ENCODE measurements around the gene IGSF6.
"Not testable (repeated sequence)": the region's sequence is repeated elsewhere in the genome, so short reads cannot be mapped to it uniquely, and the experiment has no call there.

Gene IGSF6, protein sequence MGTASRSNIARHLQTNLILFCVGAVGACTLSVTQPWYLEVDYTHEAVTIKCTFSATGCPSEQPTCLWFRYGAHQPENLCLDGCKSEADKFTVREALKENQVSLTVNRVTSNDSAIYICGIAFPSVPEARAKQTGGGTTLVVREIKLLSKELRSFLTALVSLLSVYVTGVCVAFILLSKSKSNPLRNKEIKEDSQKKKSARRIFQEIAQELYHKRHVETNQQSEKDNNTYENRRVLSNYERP

DNA sequence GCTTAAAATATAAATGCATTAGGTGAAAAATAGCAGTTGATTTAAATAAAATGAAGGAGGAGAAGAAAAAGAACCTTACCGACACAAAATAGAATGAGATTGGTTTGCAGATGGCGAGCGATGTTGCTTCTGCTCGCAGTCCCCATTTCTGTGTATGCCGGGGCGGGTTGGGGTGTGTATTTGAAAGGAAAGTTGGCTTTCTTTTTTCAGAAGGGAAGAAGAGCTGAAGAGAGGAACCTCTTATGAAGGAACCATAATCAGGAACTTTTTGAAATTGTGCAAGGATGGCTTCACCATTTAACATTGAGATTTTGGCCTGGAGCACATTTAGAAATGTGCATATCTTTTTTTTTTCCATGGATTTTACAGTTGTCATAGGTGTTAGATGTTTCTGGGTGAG lies at the start of gene IGSF6:
TSS of gene IGSF6 (minus strand) at position 156 of the 400 bp plus-strand sequence. CDS start at position 146, 10 bp downstream.
- TF ChIP-seq, protein P1, sequence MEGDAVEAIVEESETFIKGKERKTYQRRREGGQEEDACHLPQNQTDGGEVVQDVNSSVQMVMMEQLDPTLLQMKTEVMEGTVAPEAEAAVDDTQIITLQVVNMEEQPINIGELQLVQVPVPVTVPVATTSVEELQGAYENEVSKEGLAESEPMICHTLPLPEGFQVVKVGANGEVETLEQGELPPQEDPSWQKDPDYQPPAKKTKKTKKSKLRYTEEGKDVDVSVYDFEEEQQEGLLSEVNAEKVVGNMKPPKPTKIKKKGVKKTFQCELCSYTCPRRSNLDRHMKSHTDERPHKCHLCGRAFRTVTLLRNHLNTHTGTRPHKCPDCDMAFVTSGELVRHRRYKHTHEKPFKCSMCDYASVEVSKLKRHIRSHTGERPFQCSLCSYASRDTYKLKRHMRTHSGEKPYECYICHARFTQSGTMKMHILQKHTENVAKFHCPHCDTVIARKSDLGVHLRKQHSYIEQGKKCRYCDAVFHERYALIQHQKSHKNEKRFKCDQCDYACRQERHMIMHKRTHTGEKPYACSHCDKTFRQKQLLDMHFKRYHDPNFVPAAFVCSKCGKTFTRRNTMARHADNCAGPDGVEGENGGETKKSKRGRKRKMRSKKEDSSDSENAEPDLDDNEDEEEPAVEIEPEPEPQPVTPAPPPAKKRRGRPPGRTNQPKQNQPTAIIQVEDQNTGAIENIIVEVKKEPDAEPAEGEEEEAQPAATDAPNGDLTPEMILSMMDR (IDR thresholded peaks at IDR 0.05; ENCODE audit: borderline replicate concordance, insufficient read depth, low read depth, low read length): no peak
- H3K4me3 ChIP-seq (ENCODE audit: low read depth, low read length): no peak within 1 kb of the TSS

DNA sequence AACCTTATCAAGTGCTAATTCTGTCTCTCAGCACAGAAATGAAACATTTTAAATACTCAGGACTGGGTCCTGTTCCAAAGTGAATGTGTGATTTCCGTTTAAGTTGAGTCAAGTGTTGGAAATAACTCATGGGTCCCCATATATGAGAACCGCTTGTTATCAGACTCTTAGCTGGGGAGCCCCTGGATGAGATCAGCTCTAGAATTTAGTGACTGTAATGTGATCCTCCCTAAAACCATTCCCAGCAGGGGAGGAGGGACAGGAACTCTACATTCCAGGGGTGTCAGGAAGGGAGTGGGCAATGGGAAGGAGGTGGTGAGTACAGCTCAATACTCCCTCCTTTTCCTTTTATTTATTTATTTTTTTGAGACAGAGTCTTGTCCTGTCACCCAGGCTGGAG lies 48.9 kb upstream of the IGSF6 start:
- H3K4me3 ChIP-seq (ENCODE audit: low read depth, low read length): no peak overlapping the region
- TF ChIP-seq, protein P1 (IDR thresholded peaks at IDR 0.05; ENCODE audit: borderline replicate concordance, insufficient read depth, low read depth, low read length): no peak

DNA sequence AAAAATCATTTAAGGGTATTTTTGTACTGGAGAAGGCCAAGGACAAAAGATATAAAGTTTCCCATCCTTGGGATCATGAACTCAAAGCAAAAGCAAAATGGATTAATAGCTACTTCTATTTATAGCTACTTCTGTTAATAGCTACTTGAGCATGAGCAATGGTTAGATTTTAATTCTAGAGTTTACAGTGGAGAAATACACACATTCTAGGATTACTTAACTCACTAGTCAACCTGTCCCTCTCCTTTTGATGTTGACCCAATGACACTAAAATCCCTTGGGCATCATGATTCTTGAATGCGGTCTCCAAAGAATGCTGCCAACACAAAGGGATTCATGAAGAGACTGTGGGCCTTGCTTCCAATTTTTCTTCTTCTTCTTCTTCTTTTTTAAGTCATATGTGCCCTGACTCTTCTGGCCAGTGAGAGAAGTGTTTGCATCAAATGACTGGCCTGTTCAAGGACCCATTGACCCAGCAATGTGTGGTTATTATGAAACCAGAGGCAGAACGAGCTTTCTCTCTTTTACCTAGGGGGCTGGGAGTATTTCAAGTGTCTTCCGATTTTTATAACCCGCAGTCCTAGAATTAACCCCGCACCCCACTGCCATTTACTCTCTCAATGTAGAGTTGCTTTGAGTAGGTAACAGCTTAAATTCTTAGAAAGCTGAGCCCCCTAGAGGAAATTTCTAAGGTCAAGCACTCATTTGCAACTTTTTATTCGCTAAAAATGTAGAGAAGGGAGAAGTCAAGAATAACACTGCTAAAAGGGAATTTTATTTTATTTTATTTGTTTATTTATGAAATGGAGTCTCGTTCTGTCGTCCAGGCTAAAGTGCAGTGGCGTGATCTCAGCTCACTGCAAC lies 46.0 kb upstream of the IGSF6 start:
- H3K4me3 ChIP-seq (ENCODE audit: low read depth, low read length): no peak overlapping the region
- TF ChIP-seq, protein P1 (IDR thresholded peaks at IDR 0.05; ENCODE audit: borderline replicate concordance, insufficient read depth, low read depth, low read length): no peak

DNA sequence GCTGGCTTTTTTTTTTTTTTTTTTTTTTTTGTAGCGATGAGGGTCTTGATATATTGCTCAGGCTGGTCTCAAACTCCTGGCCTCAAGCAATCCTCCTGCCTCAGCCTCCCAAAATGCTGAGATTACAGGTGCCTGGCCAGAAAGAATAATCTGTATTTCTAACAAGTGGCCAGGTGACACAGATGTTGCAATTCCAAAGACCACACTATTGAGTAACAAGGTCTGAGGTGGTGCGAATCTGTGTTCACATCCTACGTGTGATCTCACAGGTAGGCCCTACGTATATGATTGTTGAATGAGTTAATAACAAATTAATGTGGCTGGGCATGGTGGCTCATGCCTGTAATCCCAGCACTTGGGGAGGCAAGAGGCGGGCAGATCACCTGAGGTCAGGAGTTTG lies 44.6 kb upstream of the IGSF6 start:
- TF ChIP-seq, protein P1 (IDR thresholded peaks at IDR 0.05; ENCODE audit: borderline replicate concordance, insufficient read depth, low read depth, low read length): no peak

DNA sequence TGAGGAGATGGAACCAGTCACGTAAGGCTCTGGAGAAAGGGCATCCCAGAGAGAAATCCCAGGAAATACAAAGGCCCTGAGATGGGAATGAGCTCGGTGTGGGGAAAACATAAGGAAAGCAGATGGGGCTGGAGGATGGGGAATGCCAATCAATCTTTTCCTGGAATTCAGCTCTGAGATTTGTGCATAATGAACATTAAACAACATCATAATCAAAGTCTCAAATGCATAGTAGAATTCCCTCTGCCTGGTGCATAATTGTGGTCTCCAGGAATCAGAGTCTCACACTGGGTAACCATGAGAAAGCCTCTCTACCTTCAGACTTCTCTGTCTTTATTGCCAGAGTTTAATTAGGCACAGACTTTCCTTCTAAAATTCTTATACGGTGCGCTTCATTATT lies 42.2 kb upstream of the IGSF6 start:
- TF ChIP-seq, protein P1 (IDR thresholded peaks at IDR 0.05; ENCODE audit: borderline replicate concordance, insufficient read depth, low read depth, low read length): no peak
- H3K4me3 ChIP-seq (ENCODE audit: low read depth, low read length): no peak overlapping the region

More for the DNA sequence above, 44.6 kb upstream of the IGSF6 start:
- H3K4me3 ChIP-seq (ENCODE audit: low read depth, low read length): no peak overlapping the region

DNA sequence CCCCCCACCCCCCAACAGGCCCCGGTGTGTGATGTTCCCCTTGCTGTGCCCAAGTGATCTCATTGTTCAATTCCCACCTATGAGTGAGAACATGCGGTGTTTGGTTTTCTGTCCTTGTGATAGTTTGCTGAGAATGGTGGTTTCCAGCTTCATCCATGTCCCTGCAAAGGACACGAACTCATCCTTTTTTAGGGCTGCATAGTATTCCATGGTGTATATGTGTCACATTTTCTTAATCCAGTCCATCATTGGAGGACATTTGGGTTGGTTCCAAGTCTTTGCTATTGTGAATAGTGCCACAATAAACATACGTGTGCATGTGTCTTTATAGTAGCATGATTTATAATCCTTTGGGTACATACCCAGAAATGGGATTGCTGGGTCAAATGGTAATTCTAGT lies 38.6 kb upstream of the IGSF6 start:
- not testable (repeated sequence) for H3K4me3 ChIP-seq (ENCODE audit: low read depth, low read length)

DNA sequence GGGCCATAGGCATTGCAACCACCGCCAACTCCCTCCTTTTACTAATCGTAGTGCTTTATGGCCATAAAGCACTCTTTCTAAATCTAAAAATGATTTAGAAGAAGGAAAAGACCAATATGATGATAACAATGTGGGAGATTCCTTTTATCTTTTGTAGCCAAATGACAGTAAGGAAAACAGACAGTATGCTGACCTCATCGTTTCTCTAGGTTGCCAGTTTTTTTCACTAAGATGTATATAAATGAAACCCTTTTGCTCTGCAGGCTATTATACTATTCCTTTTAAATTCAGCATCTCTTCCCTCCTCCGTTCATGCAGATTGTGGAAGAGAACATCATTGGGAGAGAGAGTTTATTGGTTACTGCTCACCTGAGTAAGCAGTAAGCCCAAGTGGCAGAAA lies 36.7 kb upstream of the IGSF6 start:
- TF ChIP-seq, protein P1 (IDR thresholded peaks at IDR 0.05; ENCODE audit: borderline replicate concordance, insufficient read depth, low read depth, low read length): no peak
- H3K4me3 ChIP-seq (ENCODE audit: low read depth, low read length): no peak overlapping the region

Data from GM12875 (cell line).